ENCODE data around the gene CCDC15. TPM values are rescaled to one million over a fixed set of nuclear protein-coding genes. Genes with fewer than 3 reads are reported as not detected.

The CCDC15 gene
- total and polyA plus RNA-seq, 2 of the 4 experiments (the other 2 are of a cell fraction): 1.1 to 2.0 TPM

- ChIA-PET CTCF (interaction anchor here (1.0 kb wide), 1 partner anchor 13 kb away, joined by 4 read pairs; no protein-coding TSS in a partner anchor), POLR2A (ENCODE audit: unreplicated experiment) (no interaction called here)
- Histone ChIP-seq H3K4me2 (ENCODE audit: low read depth, low read length) (no peak overlapping the region), H3K27me3 (ENCODE audit: control insufficient read depth, insufficient read depth, low read length) (no peaks in the 10 kb centered on the region; the same call in 1 of the 2 replicates), H3K9me3 (ENCODE audit: control insufficient read depth, insufficient read depth, low read length) (no peaks in the 10 kb centered on the region), H2BK5ac (ENCODE audit: low read depth, low read length, poor library complexity, severe bottlenecking) (no peak overlapping the region), H3K56ac (ENCODE audit: extremely low read depth, insufficient read depth, low read length) (no peak overlapping the region), H4K91ac (ENCODE audit: insufficient read depth, low read depth, low read length) (no peak overlapping the region), H2AK9ac (replicated peaks; ENCODE audit: low read depth, low read length, poor library complexity) (peak overlapping the region; percentile 39), H3K79me1 (ENCODE audit: low read depth in 1 of 2, low read length in 2 of 2) (no peaks in the 10 kb centered on the region), H2AK5ac (ENCODE audit: low read depth, low read length) (no peak overlapping the region), H4K5ac (ENCODE audit: low read depth, low read length) (no peak overlapping the region), H4K8ac (ENCODE audit: low read depth in 2 of 2, low read length in 2 of 2) (no peak overlapping the region), H3K9ac (ENCODE audit: low read depth, low read length) (no peak overlapping the region), H3K36me3 (ENCODE audit: control insufficient read depth, insufficient read depth, low read length) (no peaks in the 10 kb centered on the region), H4K20me1 (ENCODE audit: insufficient read depth, low read length) (no peaks in the 10 kb centered on the region), H3K4me3 (ENCODE audit: insufficient read depth, low read depth, low read length) (no peak overlapping the region), H3K27ac (ENCODE audit: insufficient read depth, low read length) (no peak overlapping the region), H3K23ac (ENCODE audit: low read depth, low read length) (no peak overlapping the region), H3K4ac (ENCODE audit: low read depth, low read length) (no peak overlapping the region), H3K14ac (replicated peaks; ENCODE audit: low read depth, low read length) (no peak overlapping the region), H3K4me1 (ENCODE audit: control insufficient read depth, insufficient read depth, low read length) (peaks cover 5% of the 10 kb centered on the region; the same call in 1 of the 2 replicates), H2BK120ac (ENCODE audit: low read depth, low read length) (no peak overlapping the region), H3K9me1 (ENCODE audit: insufficient read depth, low read length) (peaks cover 11% of the 10 kb centered on the region; the same call in 1 of the 2 replicates), H3K18ac (ENCODE audit: low read depth, low read length) (no peak overlapping the region), H2AFZ (replicated peaks; ENCODE audit: low read length, poor library complexity) (no peak overlapping the region), H2BK15ac (ENCODE audit: low read depth, low read length) (no peak overlapping the region), H2BK20ac (ENCODE audit: low read depth, low read length) (no peak overlapping the region)
- no peak for TF ChIP-seq RCOR1 (IDR thresholded peaks at IDR 0.05; ENCODE audit: insufficient replicate concordance, low read length)
- no peak for TF ChIP-seq ELK1 (IDR thresholded peaks at IDR 0.05; ENCODE audit: borderline replicate concordance, low read depth, low read length)
- TF ChIP-seq USF2 (IDR thresholded peaks at IDR 0.05; ENCODE audit: low read depth, low read length): no peak
- TF ChIP-seq RFX5 (IDR thresholded peaks at IDR 0.05; ENCODE audit: low read depth, low read length): no peak
- no peak for TF ChIP-seq MXI1 (IDR thresholded peaks at IDR 0.05; ENCODE audit: borderline replicate concordance, low read depth, low read length)
- no peak for TF ChIP-seq CEBPB (IDR thresholded peaks at IDR 0.05; ENCODE audit: low read depth, low read length)
- TF ChIP-seq BHLHE40 (IDR thresholded peaks at IDR 0.05; ENCODE audit: low read depth, low read length): no peak
- TF ChIP-seq MAFK (IDR thresholded peaks at IDR 0.05; ENCODE audit: low read depth, low read length): no peak
- no peak for TF ChIP-seq NFE2L2 (IDR thresholded peaks at IDR 0.05; ENCODE audit: low read depth, low read length)
- TF ChIP-seq SMC3 (IDR thresholded peaks at IDR 0.05; ENCODE audit: low read depth, low read length): no peak
- TF ChIP-seq CHD1 (IDR thresholded peaks at IDR 0.05; ENCODE audit: low read depth, low read length): no peak
- TF ChIP-seq MAZ (IDR thresholded peaks at IDR 0.05; ENCODE audit: borderline replicate concordance, low read depth, low read length): no peak
- TF ChIP-seq, protein P1, sequence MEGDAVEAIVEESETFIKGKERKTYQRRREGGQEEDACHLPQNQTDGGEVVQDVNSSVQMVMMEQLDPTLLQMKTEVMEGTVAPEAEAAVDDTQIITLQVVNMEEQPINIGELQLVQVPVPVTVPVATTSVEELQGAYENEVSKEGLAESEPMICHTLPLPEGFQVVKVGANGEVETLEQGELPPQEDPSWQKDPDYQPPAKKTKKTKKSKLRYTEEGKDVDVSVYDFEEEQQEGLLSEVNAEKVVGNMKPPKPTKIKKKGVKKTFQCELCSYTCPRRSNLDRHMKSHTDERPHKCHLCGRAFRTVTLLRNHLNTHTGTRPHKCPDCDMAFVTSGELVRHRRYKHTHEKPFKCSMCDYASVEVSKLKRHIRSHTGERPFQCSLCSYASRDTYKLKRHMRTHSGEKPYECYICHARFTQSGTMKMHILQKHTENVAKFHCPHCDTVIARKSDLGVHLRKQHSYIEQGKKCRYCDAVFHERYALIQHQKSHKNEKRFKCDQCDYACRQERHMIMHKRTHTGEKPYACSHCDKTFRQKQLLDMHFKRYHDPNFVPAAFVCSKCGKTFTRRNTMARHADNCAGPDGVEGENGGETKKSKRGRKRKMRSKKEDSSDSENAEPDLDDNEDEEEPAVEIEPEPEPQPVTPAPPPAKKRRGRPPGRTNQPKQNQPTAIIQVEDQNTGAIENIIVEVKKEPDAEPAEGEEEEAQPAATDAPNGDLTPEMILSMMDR (conservative IDR thresholded peaks at IDR 0.05; ENCODE audit: low read depth, low read length): no peak
- TF ChIP-seq POLR2A (IDR thresholded peaks at IDR 0.05; ENCODE audit: low read depth, low read length): no peak
- no peak for TF ChIP-seq RAD21 (IDR thresholded peaks at IDR 0.05; ENCODE audit: low read length)
- no peak for TF ChIP-seq FOS (IDR thresholded peaks at IDR 0.05; ENCODE audit: low read depth, low read length)
- dilution Hi-C loops (cut with HindIII; ENCODE audit: low sequenced_read_pairs, unreplicated experiment): no loop called here
- no TSS peak for BruUV-seq (replicated peaks)
- no peak for ATAC-seq (ENCODE audit: low read depth)
- intact Hi-C loops (cut with micrococcal nuclease): no loop called here
- in situ Hi-C loops (cut with MboI; ENCODE audit: low sequenced_read_pairs): no loop called here
- 98% methylated on average over 7 of the region's 11 CpGs; no CpG with 5 or more reads in 1 of the 2 experiments for WGBS, 2 experiments (ENCODE audit: extremely low coverage in 2 of 2, insufficient read length in 1 of 2)
- no peak for DNase-seq
Observed at GRCh38 chr11:125078016-125078415, 124.0 kb downstream of the CCDC15 start.

All from IMR-90 (cell line).